Effector memory CD8-positive, alpha-beta T cell (primary cell): ENCODE results near the gene GHSR.

Experiments used
- ATAC-seq: fragments of 150-1000 bp; cut with Tn5 transposase; replicated peaks from 2 replicates; pipeline ENCODE4 v1.10.0; 2021; ENCODE audit warnings: mild to moderate bottlenecking, moderate library complexity
- DNase-seq, 3 experiments: peaks; one replicate each; pipeline ENCODE4 v3.0.0; 2021
- H3K27ac Mint-ChIP-seq, 2 donors: one replicate each; pipeline ENCODE4 v1.8.0; 2022; ENCODE audit warnings: mild to moderate bottlenecking in 2 of 2, mixed read lengths in 2 of 2, moderate library complexity in 2 of 2
- H3K27me3 Mint-ChIP-seq, 2 donors: one replicate each; pipeline ENCODE4 v1.8.0; 2022; ENCODE audit warnings: mixed read lengths in 2 of 2
- H3K36me3 Mint-ChIP-seq: one replicate; pipeline ENCODE4 v1.8.0; 2022; ENCODE audit warnings: mild to moderate bottlenecking, moderate library complexity, mixed read lengths; ENCODE audit not compliant: insufficient read depth
- H3K4me1 Mint-ChIP-seq, 2 donors: one replicate each; pipeline ENCODE4 v1.8.0; 2022; ENCODE audit warnings: low read depth in 2 of 2, mixed read lengths in 2 of 2
- H3K4me3 Mint-ChIP-seq, 2 donors: one replicate each; pipeline ENCODE4 v1.8.0; 2022; ENCODE audit warnings: mild to moderate bottlenecking in 2 of 2, mixed read lengths in 2 of 2, moderate library complexity in 2 of 2
- H3K9me3 Mint-ChIP-seq, 2 donors: one replicate each; pipeline ENCODE4 v1.8.0; 2022; ENCODE audit warnings: mixed read lengths in 2 of 2

Gene GHSR

GRCh38 chr3:172454180-172454579 lies 5.9 kb upstream of the GHSR start:
- H3K27ac Mint-ChIP-seq = no peak overlapping the region
- peaks cover 0 to under 1% of the 10 kb centered on the region in 2 donors for H3K9me3 Mint-ChIP-seq
- no peak for ATAC-seq
- H3K27me3 Mint-ChIP-seq = peaks cover 24 to 50% of the 10 kb centered on the region in 2 donors
- H3K36me3 Mint-ChIP-seq = no peaks in the 10 kb centered on the region
- DNase-seq = no peak
- H3K4me3 Mint-ChIP-seq = no peak overlapping the region
- H3K4me1 Mint-ChIP-seq = peaks cover 8 to 10% of the 10 kb centered on the region in 2 donors

GRCh38 chr3:172449466-172450149 lies 1.4 kb upstream of the GHSR start:
- DNase-seq = no peak
- peaks cover 68 to 84% of the 10 kb centered on the region in 2 donors for H3K27me3 Mint-ChIP-seq
- H3K36me3 Mint-ChIP-seq = peaks cover 2% of the 10 kb centered on the region

GRCh38 chr3:172448661-172449465 lies 607 bp upstream of the GHSR start:
- Mint-ChIP-seq H3K27ac (no peak overlapping the region), H3K4me1 (peaks cover 31% of the 10 kb centered on the region in 2 donors), H3K4me3 (peak overlapping the region; percentile 62 to 73), H3K36me3 (peaks cover 2% of the 10 kb centered on the region), H3K27me3 (peaks cover 65 to 81% of the 10 kb centered on the region in 2 donors), H3K9me3 (peaks cover 0 to 6% of the 10 kb centered on the region in 2 donors)
- DNase-seq = no peak
- ATAC-seq = no peak

More at GRCh38 chr3:172449466-172450149, 1.4 kb upstream of the GHSR start:
- Mint-ChIP-seq H3K4me3 (peak overlapping the region in 1 of 2 donors; percentile 73), H3K9me3 (peaks cover 0 to 6% of the 10 kb centered on the region in 2 donors), H3K4me1 (peaks cover 31% of the 10 kb centered on the region in 2 donors), H3K27ac (no peak overlapping the region)
- ATAC-seq = peak; percentile 23

- DNase-seq (no peak), ATAC-seq (no peak)
- Mint-ChIP-seq H3K4me1 (peaks cover 31% of the 10 kb centered on the region in 2 donors), H3K27ac (no peak overlapping the region), H3K27me3 (peaks cover 77 to 80% of the 10 kb centered on the region in 2 donors), H3K36me3 (peaks cover 2% of the 10 kb centered on the region), H3K9me3 (peaks cover 0 to 6% of the 10 kb centered on the region in 2 donors), H3K4me3 (no peak overlapping the region)
Measured at GRCh38 chr3:172446198-172446597, 2.1 kb downstream of the GHSR start.

- H3K4me3 Mint-ChIP-seq = no peak overlapping the region
- peaks cover 0 to 6% of the 10 kb centered on the region in 2 donors for H3K9me3 Mint-ChIP-seq
- ATAC-seq (no peak), DNase-seq (no peak)
- H3K36me3 Mint-ChIP-seq = peaks cover 2% of the 10 kb centered on the region
- peaks cover 25 to 29% of the 10 kb centered on the region in 2 donors for H3K4me1 Mint-ChIP-seq
- no peak overlapping the region for H3K27ac Mint-ChIP-seq
- H3K27me3 Mint-ChIP-seq = peaks cover 82% of the 10 kb centered on the region in 2 donors
Measured at GRCh38 chr3:172444821-172445220, 3.4 kb downstream of the GHSR start.

- Mint-ChIP-seq H3K9me3 (peaks cover 0 to under 1% of the 10 kb centered on the region in 2 donors), H3K4me1 (peaks cover 6 to 10% of the 10 kb centered on the region in 2 donors), H3K27me3 (peaks cover 81 to 82% of the 10 kb centered on the region in 2 donors), H3K27ac (no peak overlapping the region), H3K36me3 (no peaks in the 10 kb centered on the region), H3K4me3 (no peak overlapping the region)
- no peak for DNase-seq
- no peak for ATAC-seq
Measured at GRCh38 chr3:172442606-172443005, 5.7 kb downstream of the GHSR start.

- Mint-ChIP-seq H3K36me3 (no peaks in the 10 kb centered on the region), H3K27ac (no peak overlapping the region), H3K9me3 (no peaks in the 10 kb centered on the region), H3K4me3 (no peak overlapping the region), H3K27me3 (peaks cover 73 to 75% of the 10 kb centered on the region in 2 donors), H3K4me1 (no peaks in the 10 kb centered on the region)
- no peak for ATAC-seq
- no peak for DNase-seq
Measured at GRCh38 chr3:172441581-172441980, 6.7 kb downstream of the GHSR start.

- Mint-ChIP-seq H3K36me3 (no peaks in the 10 kb centered on the region), H3K4me3 (no peak overlapping the region), H3K27ac (no peak overlapping the region), H3K27me3 (peaks cover 60 to 63% of the 10 kb centered on the region in 2 donors), H3K9me3 (peaks cover 0 to 7% of the 10 kb centered on the region in 2 donors), H3K4me1 (no peaks in the 10 kb centered on the region)
- ATAC-seq (no peak), DNase-seq (no peak)
Measured at GRCh38 chr3:172438186-172438585, 10.1 kb downstream of the GHSR start.

GRCh38 chr3:172437713-172438112 lies 10.5 kb downstream of the GHSR start:
- Mint-ChIP-seq H3K27ac (no peak overlapping the region), H3K9me3 (peaks cover 0 to 7% of the 10 kb centered on the region in 2 donors), H3K4me3 (no peak overlapping the region), H3K4me1 (no peaks in the 10 kb centered on the region), H3K27me3 (peaks cover 57 to 59% of the 10 kb centered on the region in 2 donors), H3K36me3 (no peaks in the 10 kb centered on the region)
- DNase-seq (no peak), ATAC-seq (no peak)

- Mint-ChIP-seq H3K36me3 (no peaks in the 10 kb centered on the region), H3K27ac (no peak overlapping the region), H3K4me3 (no peak overlapping the region), H3K27me3 (peaks cover 44 to 47% of the 10 kb centered on the region in 2 donors), H3K9me3 (no peaks in the 10 kb centered on the region), H3K4me1 (no peaks in the 10 kb centered on the region)
- ATAC-seq (no peak), DNase-seq (no peak)
Measured at GRCh38 chr3:172415323-172415722, 32.9 kb downstream of the GHSR start.

GRCh38 chr3:172411478-172411947 lies 36.7 kb downstream of the GHSR start:
- DNase-seq = no peak
- ATAC-seq = no peak
- no peak overlapping the region for H3K4me3 Mint-ChIP-seq
- H3K36me3 Mint-ChIP-seq = no peaks in the 10 kb centered on the region
- H3K27me3 Mint-ChIP-seq = peaks cover 19 to 26% of the 10 kb centered on the region in 2 donors
- no peaks in the 10 kb centered on the region for H3K4me1 Mint-ChIP-seq
- H3K9me3 Mint-ChIP-seq = no peaks in the 10 kb centered on the region
- no peak overlapping the region for H3K27ac Mint-ChIP-seq

GRCh38 chr3:172410702-172411477 lies 37.4 kb downstream of the GHSR start:
- H3K36me3 Mint-ChIP-seq = no peaks in the 10 kb centered on the region
- no peaks in the 10 kb centered on the region for H3K9me3 Mint-ChIP-seq
- no peak overlapping the region for H3K4me3 Mint-ChIP-seq
- H3K27me3 Mint-ChIP-seq = peaks cover 15 to 23% of the 10 kb centered on the region in 2 donors
- H3K27ac Mint-ChIP-seq = no peak overlapping the region
- H3K4me1 Mint-ChIP-seq = no peaks in the 10 kb centered on the region
- ATAC-seq (no peak), DNase-seq (no peak)

GRCh38 chr3:172407872-172408271 lies 40.4 kb downstream of the GHSR start:
- Mint-ChIP-seq H3K36me3 (no peaks in the 10 kb centered on the region), H3K4me3 (no peak overlapping the region), H3K9me3 (no peaks in the 10 kb centered on the region), H3K27me3 (peaks cover 0 to 16% of the 10 kb centered on the region in 2 donors), H3K27ac (no peak overlapping the region), H3K4me1 (no peaks in the 10 kb centered on the region)
- DNase-seq (no peak), ATAC-seq (no peak)
